ENCODE data around the gene SOX13.

SOX13 gene

DNA sequence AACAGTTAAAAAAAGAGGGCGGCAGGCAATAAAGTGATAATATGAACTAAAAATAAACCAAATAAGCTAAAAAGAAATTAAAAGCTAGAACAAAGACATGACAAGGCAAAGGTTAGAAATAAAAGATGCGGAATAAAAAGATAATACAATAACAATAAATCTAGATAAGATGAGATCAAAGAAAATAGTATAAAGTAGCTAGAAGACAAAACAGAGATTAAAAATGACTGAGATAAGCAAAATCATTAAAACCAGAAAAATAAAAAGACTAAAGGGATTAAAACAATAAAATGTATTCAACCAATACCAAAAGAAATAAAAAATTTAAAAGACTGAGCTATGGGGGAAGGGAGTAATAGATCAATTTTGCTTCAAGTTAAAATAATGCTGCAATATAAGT, 10.8 kb upstream of the SOX13 start:
- no peak for DNase-seq (ENCODE audit: low read depth in 2 of 2)

DNA sequence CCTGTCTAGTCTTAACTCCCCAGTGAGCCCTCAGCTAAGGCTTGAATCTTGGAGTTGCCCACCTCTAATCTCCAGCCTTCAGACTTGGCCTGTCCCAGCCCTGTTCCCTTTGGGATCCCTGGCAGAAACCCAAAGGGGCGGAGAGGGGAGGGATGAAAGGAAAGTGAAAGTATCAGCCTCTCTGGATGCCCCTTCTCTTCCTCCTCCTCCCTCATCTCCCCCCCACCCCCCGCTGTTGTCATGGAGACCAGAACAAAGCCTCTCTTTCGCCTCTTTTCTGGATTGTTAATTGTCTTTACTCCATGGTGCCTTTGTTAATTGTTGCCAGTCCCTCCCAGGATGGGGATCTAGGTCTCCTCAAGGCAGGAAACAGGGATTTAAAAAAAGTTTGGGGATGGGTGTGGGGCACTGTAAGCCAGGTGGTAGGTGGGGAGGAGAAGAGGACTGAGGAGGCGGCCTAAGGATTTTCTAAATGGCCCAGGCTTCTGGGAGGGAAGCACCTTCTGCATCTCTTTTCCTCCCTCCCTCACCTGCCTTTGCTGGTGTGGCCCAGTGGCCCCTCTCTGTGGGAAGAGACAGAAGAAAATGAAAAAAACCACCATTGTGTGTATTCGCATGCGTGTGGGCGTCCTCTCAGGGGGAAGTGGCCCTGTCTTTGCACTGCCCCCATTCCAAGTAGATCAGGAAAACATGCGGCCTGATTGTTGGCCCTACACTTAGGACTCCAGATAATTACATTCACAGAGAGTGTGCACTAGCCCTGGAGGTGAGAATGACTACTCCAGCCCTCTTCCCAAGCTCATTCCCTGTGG, 7.5 kb upstream of the SOX13 start:
- DNase-seq (ENCODE audit: low read depth in 2 of 2), result no peak

DNA sequence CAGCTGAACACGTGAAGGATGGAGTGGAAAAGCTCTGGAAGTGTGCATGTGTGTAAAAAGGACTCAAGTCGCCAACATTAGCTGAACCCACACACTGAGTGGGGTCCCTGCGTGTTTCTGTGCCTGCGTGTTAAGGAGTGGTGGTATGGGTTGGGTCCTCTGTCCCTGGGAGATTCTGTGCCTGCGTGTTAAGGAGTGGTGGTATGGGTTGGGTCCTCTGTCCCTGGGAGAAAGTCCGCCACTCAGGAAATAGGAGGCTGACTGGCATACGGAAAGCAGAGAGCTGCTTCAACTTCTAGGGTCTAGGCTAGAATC, 7.0 kb upstream of the SOX13 start:
- DNase-seq (ENCODE audit: low read depth in 2 of 2), result no peak

DNA sequence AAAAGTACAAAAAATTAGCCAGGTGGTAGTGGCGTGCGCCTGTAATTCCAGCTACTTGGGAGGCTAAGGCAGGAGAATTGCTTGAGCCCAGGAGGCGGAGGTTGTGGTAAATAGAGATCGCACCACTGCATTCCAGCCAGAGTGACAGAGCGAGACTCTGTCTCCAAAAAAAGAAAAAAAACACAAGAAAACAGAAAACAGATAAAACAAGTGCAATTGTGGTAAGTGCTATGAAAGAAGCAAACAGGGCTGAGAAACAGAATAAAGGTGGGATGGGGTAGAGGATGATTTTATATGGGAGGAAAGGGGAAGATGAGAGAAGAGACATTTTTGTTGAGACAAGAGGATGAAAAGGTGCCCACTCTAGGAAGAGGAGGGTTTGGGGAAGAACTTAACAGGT, 5.0 kb upstream of the SOX13 start:
- no peak for DNase-seq (ENCODE audit: low read depth in 2 of 2)

DNA sequence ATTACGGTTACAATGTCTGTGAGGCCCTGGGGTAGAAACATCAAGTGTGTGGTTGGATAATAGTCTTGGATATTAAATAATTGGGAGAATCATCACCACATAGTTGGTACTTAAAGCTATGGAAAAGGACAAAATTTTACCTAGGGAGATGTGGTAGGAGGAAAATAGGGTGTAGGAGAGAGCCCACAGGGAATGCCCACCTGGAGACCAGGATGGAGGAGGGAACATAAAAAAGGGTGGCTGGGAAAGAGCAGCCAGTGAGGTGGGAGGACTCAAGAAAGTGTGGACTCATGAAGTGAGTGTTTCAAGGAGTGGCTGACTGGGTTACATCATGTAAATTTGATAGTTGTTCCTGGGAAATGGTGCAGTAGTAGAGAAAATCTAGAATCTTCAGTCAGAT, 3.0 kb upstream of the SOX13 start:
- DNase-seq (ENCODE audit: low read depth in 2 of 2), result no peak

DNA sequence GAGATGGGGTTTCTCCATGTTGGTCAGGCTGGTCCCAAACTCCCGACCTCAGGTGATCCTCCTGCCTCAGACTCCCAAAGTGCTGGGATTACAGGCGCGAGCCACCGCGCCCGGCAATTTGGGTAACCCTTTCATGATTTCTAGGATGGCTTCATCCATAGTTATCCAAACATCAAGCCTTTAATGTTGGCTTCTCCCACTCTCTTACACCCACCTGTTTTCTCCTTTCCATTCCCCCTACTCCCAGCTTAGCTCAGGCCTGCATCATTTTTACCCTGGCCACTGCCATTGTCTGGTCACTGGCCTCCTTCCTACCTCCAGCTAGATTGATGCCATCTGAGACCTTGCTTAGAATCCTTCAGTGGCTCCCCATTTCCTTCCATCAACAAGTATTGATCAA, 2.0 kb upstream of the SOX13 start:
- DNase-seq (ENCODE audit: low read depth in 2 of 2), result no peak

DNA sequence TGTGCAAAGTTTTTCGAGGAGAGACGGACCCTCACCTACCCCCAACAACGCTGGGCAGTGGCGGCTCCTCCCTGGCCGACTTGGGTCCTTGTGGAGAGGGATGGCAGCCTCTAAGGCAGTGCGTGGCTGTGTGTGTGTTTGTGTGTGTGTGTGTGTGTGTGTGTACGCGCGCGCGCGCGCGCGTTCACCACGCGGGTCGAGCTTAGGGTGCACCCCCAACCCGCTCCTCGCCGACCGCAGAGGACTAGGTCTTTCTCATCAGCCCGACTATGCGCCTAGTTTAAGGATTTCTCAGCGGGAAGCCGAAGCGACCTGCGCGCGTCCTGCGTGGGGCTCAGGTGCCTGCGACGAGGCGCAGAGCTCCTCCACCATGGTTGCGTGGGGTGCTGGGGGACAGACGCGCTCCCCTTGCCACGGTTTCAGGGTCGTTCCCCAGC, 940 bp downstream of the SOX13 start:
- no peak for DNase-seq (ENCODE audit: low read depth in 2 of 2)

DNA sequence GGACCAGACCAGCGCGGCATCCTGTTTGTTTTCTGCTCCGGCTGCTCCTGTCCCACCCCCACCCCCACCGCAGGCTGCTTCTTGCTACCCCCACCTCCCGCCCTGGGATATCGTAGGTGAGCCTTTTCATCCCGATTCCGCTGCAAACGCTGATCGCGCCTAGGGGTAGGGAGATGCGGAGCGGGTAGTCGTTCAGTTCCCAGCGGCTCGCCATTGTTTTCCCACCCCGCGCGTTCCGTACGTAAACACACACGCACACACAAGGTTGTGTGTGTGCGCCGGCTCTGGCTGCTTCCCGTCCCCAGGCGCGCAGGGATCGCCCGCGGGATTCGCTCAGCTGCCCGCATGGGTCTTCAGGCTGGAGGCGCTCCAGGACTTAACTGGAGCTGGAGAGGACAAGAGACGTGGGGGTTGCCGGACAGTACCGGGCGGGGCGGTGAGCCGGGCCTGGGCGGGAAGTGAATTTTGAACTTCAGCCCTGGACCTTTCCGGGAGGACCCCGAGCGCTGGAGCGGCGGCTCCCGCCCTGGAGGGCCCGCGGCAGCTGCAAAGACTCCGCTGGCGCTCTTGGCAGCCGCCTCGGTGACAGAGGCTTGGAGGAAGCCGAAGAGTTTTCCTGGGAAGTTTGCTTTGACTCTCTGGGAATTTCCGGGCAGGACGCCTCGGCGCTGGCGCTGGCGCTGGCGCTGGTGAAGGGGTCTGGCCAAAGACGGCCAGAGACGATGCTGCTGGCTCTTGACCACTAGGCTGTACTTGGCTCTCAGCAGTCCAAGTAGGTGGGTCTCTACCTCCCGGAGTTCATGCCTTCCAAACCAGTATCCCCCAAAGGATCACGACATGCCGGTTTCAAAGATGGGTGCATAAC, 1.6 kb downstream of the SOX13 start:
- DNase-seq (ENCODE audit: low read depth in 2 of 2), result no peak

DNA sequence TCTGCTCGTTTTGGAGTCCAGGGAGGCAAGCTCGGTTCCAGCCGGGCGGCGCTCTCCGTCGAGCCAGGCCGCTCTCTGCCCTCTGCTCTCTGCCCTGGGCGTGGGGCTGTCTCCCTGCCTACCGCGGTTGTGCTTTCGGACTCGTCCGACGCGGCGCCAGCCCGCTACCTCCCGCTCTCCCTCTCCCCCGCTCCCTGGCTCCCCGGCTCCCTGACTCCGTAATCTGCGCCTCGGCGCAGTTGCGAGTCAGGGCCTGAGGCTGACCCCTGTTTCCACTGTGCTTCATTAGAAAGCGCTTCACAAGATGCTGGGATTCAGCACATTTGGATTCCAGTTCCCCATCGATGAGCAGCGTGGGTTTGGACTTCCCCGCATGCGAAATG, 2.2 kb downstream of the SOX13 start:
- DNase-seq (ENCODE audit: low read depth in 2 of 2), result no peak

DNA sequence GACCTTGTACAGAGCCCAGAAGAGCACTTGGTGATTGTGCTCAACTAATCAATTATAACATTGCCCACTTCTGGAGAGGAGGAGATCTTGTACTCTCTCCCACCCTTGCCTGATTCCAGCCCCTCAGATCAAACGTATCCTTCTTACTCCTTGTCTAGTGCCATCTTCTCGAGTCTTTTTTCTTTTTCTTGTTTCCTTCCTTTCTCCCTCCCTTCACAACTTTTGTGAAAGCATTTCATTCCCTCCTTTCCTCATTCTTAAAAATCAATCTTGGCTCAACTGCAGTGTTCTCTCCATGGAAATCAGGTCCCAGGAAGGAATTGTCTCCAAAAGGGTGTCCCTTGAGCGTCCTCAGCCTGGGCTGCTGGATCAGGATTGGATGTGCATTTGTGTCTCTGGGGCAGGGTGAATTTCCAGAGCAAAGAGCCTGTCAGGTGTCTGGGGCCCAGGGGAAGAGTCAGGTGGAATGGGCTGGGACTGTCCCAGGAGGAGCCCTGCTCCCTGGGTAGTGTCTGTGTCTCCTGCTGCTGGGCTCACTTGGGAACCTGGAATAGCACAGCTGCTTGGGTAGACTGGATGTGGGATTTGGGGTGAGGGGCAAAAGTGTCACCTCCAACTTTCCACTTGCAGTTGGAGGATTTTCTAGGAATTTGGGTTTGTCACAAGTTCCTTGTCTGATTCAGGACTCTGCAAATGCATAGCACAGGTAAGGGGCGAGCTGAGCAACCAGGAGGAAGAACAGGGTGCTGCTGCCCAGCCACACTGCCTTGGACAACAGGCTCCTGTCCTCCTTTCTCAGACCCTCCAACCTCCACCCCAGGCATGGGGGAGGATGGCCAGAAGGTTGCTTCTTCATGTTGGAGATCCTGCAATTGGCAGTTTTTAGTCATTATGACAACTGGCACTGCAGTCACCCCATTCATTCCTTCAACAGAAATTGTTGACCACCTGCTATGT, 3.3 kb downstream of the SOX13 start:
- no peak for DNase-seq (ENCODE audit: low read depth in 2 of 2)

DNA sequence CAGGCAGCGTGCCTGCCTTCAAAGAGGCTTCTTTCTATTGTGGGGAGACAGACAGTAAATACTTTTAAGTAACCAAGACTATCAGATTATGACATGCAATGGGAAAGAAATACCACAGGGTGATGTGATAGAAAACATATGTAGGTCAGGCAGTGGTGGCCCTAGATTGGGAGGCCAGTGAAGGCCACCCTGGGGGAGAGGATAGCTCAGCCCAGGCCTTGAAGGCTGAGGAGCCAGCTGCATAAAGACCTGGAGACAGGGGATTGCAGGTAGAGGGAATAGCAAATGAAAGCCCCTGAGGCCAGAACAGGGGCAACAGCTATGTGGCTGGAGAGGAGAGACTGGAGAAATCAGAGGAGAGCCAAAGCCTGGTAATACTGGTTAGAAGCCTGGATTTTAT, 4.0 kb downstream of the SOX13 start:
- DNase-seq (ENCODE audit: low read depth in 2 of 2), result no peak

DNA sequence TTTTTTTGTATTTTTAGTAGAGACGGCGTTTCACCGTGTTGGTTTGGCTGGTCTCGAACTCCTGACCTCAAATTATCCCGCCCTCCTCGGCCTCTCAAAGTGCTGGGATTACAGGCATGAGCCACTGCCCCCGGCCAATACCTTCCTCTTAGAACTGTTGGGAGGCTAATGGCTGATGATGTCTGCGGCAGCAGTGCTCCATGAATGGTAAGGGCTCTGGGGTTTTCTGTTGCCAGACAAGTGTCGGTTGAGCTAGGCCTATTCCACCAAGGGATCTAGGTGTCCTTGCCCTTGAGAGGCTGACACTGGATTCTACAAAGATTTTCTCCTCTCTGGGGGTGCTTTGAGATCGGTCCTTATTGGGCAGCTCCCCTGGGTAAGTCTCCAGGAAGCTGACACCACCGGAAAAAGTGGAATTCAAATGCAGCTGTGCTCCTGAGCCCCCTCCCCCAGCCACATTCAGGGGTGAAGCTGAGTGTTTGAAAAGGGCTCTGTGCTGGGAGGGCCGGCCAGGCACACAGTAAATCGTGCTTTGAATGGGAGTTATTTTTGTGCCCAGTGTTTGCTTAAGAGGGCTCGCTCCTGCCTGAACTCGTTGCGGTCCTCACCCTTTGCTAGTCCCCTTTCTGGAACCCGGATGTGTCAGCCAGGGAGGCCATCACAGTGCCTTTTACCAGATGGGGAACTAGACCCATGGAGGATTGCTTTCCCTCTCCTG, 5.2 kb downstream of the SOX13 start:
- DNase-seq (ENCODE audit: low read depth in 2 of 2), result no peak

DNA sequence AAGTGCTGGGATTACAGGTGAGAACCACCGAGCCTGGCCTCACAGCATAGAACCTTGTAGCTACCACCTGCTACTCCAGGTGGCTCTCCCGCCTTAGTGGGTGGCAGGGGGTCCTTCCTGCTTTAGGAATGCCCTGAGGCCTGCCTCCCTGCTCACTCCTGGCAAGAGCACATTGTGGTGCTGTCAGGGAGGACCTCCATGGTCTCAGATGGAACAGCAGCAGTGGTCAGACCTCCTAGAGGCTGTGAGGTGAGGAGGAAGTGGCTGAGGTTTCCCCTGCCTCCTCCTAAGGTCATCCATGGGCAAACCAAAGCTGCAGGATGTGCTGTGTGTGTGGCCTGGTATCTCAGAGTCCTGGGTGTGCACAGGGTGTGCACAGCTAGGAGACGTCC, 6.7 kb downstream of the SOX13 start:
- no peak for DNase-seq (ENCODE audit: low read depth in 2 of 2)

DNA sequence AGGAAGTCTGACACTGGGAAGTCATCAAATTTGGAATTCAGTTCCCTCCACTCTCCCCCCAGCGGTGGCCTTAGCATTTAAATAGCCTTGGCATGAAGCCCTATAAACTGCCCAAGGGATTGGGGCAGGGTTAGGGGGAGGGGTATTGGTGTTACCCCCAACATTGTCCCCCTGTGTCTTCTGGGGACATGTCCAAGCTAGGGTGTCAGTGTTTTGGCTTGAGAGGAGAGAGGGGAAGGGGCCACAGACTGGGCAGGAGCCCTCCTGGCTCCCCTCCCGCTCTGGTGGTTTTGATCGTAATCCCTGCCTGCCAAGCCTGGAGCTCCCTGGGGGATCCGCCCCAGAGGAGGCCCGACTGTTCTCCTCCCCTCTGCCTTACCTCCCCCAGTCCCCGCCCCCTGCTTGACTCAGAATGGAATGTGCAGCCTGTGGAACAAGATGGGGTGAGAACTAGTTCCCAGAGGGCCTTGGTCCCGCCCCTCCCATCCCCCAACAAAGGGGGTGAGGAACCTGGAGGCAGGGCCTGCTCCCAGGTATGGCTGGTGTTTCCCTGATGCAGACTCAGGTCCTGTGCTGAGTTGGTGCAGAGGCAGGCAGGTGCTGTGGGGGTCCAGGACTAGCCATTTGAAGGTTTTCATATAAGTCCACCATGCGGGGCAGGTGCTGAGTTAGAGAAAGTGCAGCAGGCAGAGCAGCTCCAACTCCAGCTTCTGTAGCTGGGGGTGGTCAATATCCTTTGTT, 7.4 kb downstream of the SOX13 start:
- DNase-seq (ENCODE audit: low read depth in 2 of 2), result no peak

DNA sequence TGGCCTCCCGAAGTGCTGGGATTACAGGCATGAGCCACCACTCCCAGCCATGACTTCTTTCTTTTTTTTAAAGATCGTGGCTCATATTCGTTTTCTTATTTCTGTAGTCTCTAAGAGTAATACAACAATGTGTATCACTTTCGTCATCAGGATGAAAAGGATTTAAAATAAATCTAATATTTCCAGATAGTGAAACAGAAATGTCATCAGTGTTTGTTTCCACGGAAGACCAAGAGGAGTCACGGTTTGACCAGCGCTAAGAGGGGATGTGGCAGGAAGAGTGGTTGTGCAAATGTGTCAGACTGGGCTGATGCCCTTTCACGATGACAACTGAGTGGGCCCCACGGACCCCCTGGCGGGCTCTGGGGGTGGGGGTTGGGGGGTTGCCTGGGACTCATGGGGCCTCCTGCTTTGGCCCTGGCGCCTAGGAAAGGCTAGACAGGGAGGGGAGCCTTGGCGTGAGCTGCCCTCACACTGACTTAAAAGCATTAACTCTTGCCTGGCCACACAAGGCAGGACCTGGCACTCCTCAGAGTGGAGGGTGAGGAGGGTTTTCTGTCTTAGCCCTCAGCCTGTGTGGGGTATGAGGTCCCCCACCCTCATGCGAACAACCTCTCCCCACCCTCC, 8.4 kb downstream of the SOX13 start:
- DNase-seq (ENCODE audit: low read depth in 2 of 2), result no peak

DNA sequence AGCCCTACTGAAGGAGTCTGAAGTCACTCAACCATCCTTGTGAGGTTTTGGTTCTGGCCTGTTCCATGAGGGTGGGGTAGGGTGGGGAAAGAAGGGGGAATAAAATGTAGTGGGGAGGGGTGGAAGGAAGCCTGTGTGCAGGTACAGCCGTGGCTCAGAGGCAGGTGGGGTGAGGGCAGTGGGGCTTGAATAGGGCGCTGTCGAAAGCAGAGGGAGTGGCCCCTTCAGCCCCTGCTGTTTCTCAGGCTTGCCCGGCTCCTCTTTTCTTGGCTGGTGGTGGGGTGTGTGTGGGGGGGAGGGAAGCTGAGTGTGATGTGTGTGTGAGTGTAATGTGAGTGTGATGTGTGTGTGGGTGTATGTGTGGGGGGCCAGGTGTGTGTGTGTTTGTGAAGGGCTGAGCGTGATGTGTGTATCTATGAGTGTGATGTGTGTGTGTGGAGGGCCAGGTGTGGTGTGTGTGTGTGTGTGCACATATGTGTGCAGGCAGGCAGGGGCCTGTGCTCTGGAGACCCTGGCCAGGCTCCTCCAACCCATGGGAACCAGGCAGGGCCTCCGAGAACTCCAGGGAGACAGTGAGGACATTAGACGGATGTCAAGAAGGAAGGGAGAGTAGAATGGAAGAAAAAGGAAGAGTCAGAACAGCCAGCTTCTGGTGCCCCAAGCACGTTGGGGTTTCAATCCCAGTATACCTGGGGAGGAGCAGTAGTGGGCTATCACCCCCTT, 9.0 kb downstream of the SOX13 start:
- DNase-seq (ENCODE audit: low read depth in 2 of 2), result no peak

DNA sequence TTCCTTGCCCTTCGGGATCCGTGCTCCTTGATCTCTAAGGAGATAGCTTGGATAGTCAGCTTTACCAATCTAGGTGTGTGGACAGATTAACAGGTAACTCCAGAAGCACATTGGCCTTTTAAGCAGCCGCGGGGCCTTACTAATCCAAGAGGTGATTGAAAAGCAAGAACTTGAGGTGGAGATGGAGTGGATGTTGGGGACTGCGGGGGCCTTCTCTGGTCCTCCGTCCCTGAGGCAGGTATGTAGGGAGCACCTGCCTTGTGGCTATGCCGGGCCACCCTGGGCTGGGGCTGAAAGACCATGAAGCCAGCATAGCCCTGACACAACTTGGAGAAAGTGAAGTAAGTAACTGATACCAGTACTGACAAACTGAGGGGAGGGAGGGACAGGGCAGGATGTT, 10.6 kb downstream of the SOX13 start:
- no peak for DNase-seq (ENCODE audit: low read depth in 2 of 2)

DNA sequence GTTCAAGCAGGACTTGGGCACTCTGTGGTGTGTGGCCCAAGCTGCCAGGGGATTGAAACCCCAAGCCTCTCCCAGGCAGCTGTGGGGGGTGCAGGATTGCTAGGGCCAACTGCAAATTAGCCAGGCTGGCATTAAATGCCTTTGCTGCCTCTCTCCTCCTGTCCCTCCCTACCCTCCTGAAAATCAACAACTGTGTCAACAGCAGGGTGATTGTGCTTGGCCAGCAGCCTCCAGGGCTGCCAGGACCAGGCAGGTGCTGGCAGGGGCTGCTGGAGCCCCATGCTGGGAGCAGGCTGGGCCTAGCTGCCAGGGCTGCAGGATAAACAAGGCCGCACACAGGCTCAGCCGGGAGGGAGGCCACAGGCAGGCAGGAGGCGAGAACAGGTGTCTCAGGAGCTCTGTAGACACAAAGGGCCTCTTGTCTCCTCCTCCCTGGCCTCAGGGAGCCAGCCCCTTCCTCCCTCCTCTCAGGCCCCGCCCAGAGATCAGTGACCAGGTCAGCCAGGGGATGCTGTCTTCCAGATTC, 11.4 kb downstream of the SOX13 start:
- no peak for DNase-seq (ENCODE audit: low read depth in 2 of 2)

DNA sequence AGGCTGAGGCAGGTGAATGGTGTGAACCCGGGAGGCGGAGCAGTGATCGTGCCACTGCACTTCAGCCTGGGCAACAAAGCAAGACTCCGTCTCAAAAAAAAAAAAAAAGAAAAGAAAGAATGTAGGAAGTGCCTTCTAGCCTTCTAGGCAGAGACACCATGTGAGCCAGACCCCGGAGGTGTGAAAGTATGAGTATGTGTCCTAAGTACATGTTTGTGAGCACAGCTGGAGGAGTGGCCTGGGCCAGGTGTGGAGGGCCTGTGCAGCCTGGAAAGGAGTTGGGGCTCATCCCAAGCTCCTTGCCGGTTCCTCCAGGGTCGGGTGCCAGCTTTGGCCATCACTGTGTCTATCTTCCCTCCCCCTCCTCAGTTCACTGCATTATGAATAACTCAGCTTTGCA, 13.0 kb downstream of the SOX13 start:
- no peak for DNase-seq (ENCODE audit: low read depth in 2 of 2)
